ENCODE measurements around the gene HK3.

The HK3 gene

GRCh38 chr5:176902102-176902814 lies 3.1 kb upstream of the HK3 start:
- DNase-seq (ENCODE audit: low read depth in 2 of 2), result no peak

DNA sequence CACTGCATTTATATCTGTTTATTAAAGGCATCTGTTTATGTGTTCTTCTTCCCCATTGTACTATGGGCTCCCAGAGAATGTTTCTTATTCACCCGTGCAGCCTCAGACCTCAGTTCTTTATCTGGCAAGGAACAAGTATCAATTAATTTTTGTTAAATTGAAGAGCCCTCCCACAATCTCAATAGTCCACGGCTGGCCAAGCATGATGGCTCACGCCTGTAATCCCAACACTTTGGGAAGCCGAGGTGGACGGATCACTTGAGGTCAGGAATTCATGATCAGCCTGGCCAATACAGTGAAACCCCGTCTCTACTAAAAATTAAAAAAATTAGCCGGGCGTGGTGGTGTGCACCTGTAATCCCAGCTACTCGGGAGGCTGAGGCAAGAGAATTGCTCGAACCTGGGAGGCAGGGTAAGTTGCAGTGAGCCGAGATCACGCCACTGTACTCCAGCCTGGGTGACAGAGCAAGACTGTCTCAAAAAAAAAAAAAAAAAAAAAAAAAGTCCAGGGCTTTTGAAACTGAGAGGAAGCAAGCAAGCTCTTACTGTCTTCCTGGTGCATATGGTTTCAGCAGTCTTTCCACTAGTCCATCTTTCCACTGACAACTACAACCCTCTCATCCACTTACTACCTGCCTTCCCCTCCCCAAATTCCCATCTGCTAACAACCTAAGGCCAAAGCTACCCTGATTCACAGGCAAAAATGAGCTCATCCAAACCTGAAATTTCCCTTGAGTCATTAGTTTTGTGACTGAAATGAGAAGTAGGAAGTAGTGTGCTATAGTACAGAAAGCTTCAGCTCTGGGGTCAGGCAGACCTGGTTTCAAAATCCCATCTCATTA lies 2.3 kb upstream of the HK3 start:
- DNase-seq (ENCODE audit: low read depth in 2 of 2), result peak in 1 of 2 donors; percentile 9

GRCh38 chr5:176900780-176901204 lies 1.6 kb upstream of the HK3 start:
- DNase-seq (ENCODE audit: low read depth in 2 of 2), result no peak

DNA sequence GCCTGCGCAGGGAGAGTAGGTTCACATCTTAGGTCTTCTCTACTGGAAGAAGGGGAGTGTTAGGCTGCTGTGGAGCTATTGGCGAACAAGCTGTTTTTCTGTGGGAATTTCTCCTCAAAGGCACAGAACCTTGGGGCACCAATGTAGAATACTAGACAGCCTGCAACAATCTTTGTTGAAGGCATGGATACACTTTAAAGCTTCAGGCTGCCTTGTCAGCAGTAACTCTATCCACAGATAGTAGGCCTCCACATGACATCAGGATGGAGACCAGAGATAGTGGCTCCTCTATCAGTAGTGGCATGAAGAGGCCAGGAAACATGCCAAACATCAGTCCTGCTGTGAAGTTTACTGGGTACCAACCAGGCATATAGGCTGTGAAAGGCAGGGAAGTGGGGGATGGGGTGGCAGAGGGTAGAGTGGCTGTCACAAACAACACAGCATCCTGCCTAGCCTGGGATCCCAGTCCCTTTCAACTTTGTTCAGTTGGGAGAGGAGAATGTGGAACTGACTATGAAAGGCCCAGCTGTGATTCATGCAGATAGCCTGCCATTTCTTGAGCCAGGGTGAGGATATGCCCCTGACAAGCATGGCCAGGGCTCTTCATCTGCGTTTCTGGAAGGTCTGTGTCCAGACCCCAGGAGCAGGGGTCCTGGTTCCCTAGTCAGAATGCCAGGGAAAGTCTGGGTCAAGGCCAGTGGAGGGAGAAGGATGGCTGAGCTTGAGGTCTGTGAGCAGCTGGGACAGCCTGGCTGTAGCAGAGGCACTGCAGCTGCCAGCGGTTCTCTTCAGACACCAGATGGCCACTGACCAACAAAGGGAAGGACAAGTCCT lies 1.0 kb upstream of the HK3 start:
- DNase-seq (ENCODE audit: low read depth in 2 of 2), result no peak

GRCh38 chr5:176897263-176897662 lies 1.9 kb downstream of the HK3 start:
- DNase-seq (ENCODE audit: low read depth in 2 of 2), result no peak

GRCh38 chr5:176895831-176896230 lies 3.3 kb downstream of the HK3 start:
- DNase-seq (ENCODE audit: low read depth in 2 of 2), result no peak

GRCh38 chr5:176894298-176894697 lies 4.8 kb downstream of the HK3 start:
- no peak for DNase-seq (ENCODE audit: low read depth in 2 of 2)

DNA sequence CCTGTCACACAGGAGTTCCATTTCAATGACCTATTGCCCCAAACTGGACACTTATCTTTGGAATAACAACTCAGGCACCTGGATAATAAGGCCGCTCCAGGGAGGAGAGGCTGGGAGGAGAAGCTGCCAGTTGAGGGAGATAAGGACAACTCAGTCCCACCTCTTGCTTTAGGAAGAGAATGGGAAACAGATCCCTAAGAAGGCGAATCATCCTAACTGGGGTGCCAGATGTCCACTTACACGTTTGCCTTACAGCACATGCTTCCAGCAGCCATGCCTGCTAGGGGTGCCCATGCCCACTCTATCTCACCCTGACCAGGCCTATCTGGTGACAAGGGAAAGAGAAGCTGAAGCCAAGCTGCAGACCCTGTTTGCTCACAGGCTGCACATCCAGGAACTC lies 6.5 kb downstream of the HK3 start:
- DNase-seq (ENCODE audit: low read depth in 2 of 2), result no peak

GRCh38 chr5:176891331-176891958 lies 7.7 kb downstream of the HK3 start:
- no peak for DNase-seq (ENCODE audit: low read depth in 2 of 2)

DNA sequence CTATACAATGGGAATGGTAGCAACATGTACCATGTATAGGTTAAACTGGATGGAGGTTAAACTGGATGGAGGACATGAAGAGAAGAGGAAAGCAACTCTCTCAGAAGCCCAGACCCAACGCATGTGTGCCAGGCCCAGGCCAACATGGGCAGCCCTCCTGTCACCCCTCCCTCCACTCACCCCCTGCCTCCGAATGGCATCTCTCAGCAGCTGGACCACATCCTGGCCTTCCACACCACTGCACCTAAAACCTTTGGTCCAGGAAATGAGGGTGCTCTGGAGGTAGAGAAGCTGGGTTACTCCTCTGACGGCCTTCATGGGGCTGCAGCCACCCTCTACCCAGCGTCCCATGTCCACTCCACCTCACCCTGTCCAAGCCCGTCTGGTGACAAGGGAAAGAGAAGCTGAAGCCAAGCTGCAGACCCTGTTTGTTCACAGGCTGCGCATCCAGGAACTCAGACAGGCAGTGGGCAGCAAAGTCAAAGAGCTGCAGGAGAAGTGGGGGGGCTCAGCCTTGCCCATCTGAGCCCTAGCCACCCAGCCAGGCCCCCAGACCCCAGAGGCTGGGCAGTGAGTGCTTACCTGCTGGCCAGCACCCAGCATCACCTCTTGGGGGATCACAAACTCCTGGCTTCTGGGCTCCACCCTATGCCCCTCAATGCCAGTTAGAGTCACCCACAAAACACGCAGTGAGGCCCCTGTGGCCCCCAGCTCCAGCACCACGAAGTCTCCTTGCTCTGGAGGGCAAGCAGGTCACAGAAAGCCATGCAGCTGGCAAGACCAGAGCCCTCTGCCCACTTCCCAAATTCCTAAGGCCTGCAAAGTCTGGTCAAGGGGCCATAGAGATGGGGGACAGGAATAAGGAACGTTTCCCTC lies 8.5 kb downstream of the HK3 start:
- DNase-seq (ENCODE audit: low read depth in 2 of 2), result no peak

DNA sequence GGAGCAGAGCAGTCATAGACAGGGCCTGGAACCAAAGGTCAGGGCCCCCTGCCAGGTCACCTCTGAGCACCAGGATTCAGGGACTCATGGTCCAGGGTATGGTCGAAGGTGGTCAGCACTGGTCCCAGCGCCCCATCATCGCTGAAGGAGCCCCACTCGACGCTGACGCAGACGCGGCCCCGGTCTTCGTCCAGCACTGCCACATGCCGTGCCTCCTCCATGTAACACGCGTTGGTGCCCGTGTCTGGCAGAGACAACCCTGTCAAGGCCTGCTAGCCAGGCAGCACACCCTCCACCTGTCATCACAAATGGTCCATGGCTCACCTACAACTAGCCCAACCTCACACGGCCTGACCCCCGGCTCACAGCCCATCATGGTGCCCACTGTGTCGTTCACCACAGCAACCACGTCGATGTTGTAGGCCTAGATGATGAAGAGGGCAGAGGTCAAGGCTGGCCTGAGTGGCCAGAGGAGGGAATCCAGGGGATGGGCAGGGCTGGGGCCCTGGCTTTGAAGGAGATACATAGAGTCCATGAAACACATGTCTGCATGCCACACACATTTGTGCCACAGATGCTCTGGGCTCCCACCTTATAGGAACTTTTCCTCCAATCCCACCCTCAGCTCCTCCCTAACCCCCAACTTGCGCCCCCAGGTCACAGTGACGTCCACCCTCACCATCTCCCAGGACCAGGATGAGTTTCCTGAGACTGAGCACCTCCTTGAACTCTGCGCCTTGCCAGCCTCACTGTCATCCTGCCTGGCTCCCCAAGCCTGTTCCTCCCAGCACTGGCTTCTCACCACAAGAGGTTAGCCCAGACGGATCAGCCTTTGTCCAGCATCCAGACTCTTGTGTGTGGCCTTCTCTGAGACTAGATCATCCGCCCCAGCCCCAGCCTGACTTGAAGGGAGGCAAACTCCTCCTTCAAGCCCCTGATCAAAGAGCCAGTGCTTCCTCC lies 9.5 kb downstream of the HK3 start:
- no peak for DNase-seq (ENCODE audit: low read depth in 2 of 2)

- no peak for DNase-seq (ENCODE audit: low read depth in 2 of 2)
Measured at GRCh38 chr5:176888865-176889165, 10.3 kb downstream of the HK3 start.

DNA sequence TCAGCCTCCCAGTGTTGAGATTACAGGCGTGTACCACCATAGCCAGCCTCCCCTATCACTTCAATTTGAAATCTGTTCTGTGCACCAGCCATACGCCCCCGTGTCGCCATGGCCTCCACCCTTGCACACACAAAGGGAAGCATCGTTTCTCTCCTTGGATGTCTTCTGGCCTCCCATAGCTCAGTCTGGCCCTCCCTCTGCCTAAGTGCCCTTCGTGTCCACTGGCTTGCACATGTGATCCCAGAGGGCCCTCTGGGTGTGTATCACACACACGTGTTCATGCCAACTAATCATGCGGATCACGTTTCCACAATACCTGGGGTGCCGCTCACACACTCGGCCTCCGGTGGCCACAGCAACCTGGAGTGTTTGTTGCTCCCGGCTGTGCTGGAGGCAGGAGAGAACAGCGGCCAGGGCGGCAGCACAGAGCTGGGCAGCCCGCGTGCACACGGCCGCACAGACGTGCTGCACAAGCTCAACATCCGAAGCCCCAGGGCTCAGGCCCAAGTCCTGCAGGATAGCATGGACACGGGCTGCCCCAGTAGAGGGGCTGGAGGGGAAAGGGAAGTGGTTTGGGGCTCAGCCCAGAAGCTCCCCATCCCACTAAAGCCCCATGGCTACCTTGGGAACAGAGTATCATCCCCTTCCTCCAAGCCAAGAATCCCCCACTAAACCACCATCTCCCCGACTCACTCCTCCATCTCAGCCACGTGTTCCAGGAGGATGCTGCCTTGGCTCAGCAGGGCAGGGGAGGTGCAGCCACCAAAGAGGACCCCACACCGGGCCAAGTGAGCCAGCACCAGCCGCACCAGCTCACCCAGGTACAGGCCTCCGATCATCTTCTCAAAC lies 10.9 kb downstream of the HK3 start:
- DNase-seq (ENCODE audit: low read depth in 2 of 2), result no peak

DNA sequence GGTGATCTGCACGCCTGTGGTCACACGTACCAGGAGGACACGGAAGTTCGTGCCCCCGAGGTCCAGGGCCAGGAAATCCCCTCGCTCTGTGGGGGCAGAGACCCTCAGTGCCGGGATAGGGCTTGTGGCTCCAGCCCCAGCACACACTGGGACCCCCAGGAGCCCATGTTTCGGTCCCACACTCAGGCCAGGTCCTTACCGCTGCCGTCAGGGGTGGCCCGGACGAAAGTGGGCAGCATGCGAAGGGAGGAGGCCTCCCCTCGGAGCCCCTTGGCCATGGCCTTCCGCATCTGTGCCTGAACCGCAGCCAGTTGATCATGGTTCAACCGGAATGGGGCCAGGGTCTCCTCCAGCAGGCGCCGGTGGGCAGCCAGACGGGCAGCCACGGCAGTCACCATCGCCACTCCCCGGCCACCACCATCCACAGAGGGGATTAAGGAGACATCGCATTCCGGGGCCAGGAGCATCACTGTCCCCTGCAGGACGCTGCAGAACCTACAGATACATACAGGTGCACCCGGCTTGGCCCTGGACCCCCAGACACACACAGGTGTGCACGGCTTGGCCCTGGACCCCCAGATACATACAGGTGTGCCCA lies 11.8 kb downstream of the HK3 start:
- DNase-seq (ENCODE audit: low read depth in 2 of 2), result no peak

- DNase-seq (ENCODE audit: low read depth in 2 of 2), result no peak
Measured at GRCh38 chr5:176886336-176887251, 12.6 kb downstream of the HK3 start.

DNA sequence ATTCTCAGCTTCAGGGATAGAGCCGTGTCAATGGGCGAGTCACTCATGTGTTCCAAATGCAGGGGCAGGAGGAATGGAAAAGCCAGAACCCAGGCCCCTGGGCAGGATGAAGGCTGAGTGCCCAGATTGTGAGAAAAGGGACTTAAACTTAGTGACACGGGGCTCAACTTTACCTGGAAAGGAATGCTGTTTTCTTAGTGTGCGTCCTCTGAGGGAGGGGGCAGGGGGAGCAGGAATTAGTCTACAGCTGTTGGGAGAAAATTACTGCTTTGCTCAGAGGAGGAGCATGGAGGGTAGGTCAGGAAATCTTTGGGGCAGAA lies 14.6 kb downstream of the HK3 start:
- DNase-seq (ENCODE audit: low read depth in 2 of 2), result no peak

DNA sequence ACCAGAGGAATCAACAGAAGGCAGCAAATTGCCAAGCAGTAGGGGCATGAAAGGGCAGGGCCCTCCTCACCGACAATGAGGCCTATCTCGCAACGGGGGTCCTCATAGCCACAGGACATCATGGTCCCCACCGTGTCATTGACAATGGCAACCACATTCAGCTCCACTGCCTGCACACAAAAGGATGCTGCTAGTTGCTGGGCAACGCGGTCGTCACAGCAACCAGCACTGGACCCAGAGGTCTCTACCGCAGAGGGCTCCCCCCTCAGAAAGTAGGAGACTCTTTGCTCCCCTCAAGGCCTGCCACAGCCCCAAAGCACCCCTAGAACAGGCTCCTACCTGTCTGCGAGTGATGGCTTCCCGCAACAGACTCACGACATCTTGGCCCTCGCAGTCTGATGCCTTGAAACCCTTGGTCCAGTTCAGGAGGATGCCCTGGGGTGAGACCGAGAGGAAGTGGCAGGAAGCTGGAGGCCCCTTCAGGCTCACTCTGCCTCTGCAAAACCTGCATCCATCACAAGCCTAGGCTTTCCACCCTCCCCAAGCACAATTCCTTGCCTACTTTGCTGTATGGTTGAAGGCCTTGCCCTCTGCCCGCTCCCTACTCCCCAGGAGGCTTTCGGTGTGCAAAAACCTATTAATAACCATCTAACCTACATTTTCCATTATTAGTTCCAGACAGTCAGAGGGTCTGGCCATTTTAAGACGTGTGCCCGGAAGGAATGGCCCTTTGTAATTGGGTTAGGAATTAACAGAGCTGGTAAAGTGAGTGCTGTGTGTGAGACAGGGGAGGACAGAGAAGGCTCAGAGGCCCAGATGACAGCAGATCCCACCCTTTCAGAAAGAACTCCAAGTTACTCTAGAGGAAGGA lies 15.2 kb downstream of the HK3 start:
- no peak for DNase-seq (ENCODE audit: low read depth in 2 of 2)
